Measurements from ENCODE around the gene SPDYE1. TPM values are rescaled to one million over a fixed set of nuclear protein-coding genes. Genes with fewer than 3 reads are reported as not detected.
A peak's percentile ranks its signal among the peaks of the same experiment; 100 is the strongest.
"Not testable (repeated sequence)": the region's sequence is repeated elsewhere in the genome, so short reads cannot be mapped to it uniquely, and the experiment has no call there.

The SPDYE1 gene
- polyA plus RNA-seq, 1 experiment = not detected

- DNase-seq (ENCODE audit: low read depth) = peak; percentile 64
- H3K36me3 ChIP-seq (ENCODE audit: control insufficient read depth, insufficient read depth, low read length); POLR2A ChIA-PET; H3K27me3 ChIP-seq (ENCODE audit: control insufficient read depth, insufficient read depth, low read length): not testable (repeated sequence)
- peak; percentile 72 for TF ChIP-seq CTCF (IDR thresholded peaks at IDR 0.05; ENCODE audit: insufficient read depth, low read depth, low read length)
- peak overlapping the region; percentile 77 for H3K4me3 ChIP-seq (ENCODE audit: low read depth, low read length)
- CTCF ChIA-PET = interaction anchor here (0.8 to 1.8 kb wide), 5 partner anchors 28 to 225 kb away, joined by 3 to 8 read pairs (median 4); no protein-coding TSS in a partner anchor
These were observed 21.4 kb downstream of the SPDYE1 start for GRCh38 chr7:44018857-44019807.

- H3K4me3 ChIP-seq (ENCODE audit: low read depth, low read length); H3K27me3 ChIP-seq (ENCODE audit: control insufficient read depth, insufficient read depth, low read length); POLR2A ChIA-PET; H3K36me3 ChIP-seq (ENCODE audit: control insufficient read depth, insufficient read depth, low read length); DNase-seq (ENCODE audit: low read depth): not testable (repeated sequence)
- CTCF ChIA-PET = interaction anchor here (0.8 to 1.8 kb wide), 5 partner anchors 27 to 224 kb away, joined by 3 to 8 read pairs (median 4); no protein-coding TSS in a partner anchor
These were observed 22.1 kb downstream of the SPDYE1 start for GRCh38 chr7:44019825-44020224.

DNA sequence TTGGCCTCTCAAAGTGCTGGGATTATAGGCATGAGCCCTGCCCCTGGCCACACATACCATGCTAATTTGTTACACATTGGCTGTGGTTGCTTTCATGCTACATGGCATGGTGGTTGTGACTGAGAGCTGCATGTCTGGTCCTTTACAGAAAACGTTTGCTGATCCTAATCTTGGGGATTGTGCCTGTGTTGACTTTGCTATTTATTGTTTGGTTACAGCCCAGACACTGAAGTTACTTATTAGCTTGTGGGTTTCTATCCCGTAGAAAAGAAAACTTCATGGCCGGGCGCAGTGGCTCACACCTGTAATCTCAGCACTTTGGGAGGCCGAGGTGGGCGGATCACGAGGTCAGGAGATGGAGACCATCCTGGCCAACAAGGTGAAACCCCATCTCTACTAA, 24.4 kb downstream of the SPDYE1 start:
- H3K4me3 ChIP-seq (ENCODE audit: low read depth, low read length); DNase-seq (ENCODE audit: low read depth); H3K36me3 ChIP-seq (ENCODE audit: control insufficient read depth, insufficient read depth, low read length); POLR2A ChIA-PET; H3K27me3 ChIP-seq (ENCODE audit: control insufficient read depth, insufficient read depth, low read length): not testable (repeated sequence)
- CTCF ChIA-PET = interaction anchor here (0.6 kb wide), 1 partner anchor 48 kb away, joined by 3 read pairs; no protein-coding TSS in a partner anchor

- POLR2A ChIA-PET; H3K27me3 ChIP-seq (ENCODE audit: control insufficient read depth, insufficient read depth, low read length); DNase-seq (ENCODE audit: low read depth); H3K4me3 ChIP-seq (ENCODE audit: low read depth, low read length); H3K36me3 ChIP-seq (ENCODE audit: control insufficient read depth, insufficient read depth, low read length): not testable (repeated sequence)
- CTCF ChIA-PET = interaction anchor here (0.6 kb wide), 1 partner anchor 47 kb away, joined by 3 read pairs; no protein-coding TSS in a partner anchor
These were observed 25.2 kb downstream of the SPDYE1 start for GRCh38 chr7:44022796-44023467.

DNA sequence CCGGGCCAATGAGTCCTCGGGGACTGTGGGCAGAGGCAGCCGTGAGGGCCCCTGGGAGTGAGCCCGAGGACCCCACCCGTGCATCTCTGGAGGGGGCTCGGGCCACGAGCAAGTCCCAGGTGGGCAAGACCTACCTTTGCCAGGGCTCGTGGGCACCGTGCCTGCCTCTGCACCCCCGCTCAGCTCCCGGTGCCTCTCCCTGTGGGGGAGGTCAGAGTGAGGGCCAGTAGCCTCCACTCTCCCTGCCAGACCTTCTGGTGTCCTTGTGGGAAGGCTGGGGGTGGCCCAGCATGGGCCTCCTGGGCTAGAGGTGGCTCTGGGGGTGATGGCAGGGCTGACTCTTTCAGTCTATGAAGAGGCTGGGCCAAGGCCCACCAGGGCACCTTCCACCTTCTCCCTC, 31.7 kb downstream of the SPDYE1 start:
- H3K4me3 ChIP-seq (ENCODE audit: low read depth, low read length); CTCF ChIA-PET; H3K36me3 ChIP-seq (ENCODE audit: control insufficient read depth, insufficient read depth, low read length); H3K27me3 ChIP-seq (ENCODE audit: control insufficient read depth, insufficient read depth, low read length); DNase-seq (ENCODE audit: low read depth); POLR2A ChIA-PET: not testable (repeated sequence)

GRCh38 chr7:44030029-44030428, 32.3 kb downstream of the SPDYE1 start:
- DNase-seq (ENCODE audit: low read depth); POLR2A ChIA-PET; CTCF ChIA-PET; H3K36me3 ChIP-seq (ENCODE audit: control insufficient read depth, insufficient read depth, low read length); H3K4me3 ChIP-seq (ENCODE audit: low read depth, low read length); H3K27me3 ChIP-seq (ENCODE audit: control insufficient read depth, insufficient read depth, low read length): not testable (repeated sequence)

GRCh38 chr7:44031319-44031718, 33.6 kb downstream of the SPDYE1 start:
- H3K36me3 ChIP-seq (ENCODE audit: control insufficient read depth, insufficient read depth, low read length); CTCF ChIA-PET; DNase-seq (ENCODE audit: low read depth); POLR2A ChIA-PET; H3K27me3 ChIP-seq (ENCODE audit: control insufficient read depth, insufficient read depth, low read length); H3K4me3 ChIP-seq (ENCODE audit: low read depth, low read length): not testable (repeated sequence)

DNA sequence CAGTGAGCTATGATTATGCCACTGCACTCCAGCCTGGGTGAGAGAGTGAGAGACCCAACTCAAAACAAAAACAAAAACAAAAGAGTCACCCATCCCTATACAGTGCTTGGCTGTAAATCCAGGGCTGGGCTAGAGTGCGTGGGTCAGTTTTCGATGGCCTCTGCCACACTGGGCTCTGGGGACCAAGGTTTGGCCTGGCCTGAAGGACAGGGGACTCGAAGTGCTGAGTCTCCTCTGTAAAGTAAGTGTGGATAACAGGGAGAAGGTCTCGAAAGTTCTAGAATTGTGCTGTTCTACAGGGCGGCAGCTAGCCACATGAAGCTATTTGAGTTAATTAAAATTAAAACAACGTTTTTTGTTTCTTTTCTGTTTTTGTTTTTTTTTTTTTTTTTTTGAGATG, 34.3 kb downstream of the SPDYE1 start:
- H3K27me3 ChIP-seq (ENCODE audit: control insufficient read depth, insufficient read depth, low read length); CTCF ChIA-PET; POLR2A ChIA-PET; H3K4me3 ChIP-seq (ENCODE audit: low read depth, low read length); H3K36me3 ChIP-seq (ENCODE audit: control insufficient read depth, insufficient read depth, low read length); DNase-seq (ENCODE audit: low read depth): not testable (repeated sequence)

DNA sequence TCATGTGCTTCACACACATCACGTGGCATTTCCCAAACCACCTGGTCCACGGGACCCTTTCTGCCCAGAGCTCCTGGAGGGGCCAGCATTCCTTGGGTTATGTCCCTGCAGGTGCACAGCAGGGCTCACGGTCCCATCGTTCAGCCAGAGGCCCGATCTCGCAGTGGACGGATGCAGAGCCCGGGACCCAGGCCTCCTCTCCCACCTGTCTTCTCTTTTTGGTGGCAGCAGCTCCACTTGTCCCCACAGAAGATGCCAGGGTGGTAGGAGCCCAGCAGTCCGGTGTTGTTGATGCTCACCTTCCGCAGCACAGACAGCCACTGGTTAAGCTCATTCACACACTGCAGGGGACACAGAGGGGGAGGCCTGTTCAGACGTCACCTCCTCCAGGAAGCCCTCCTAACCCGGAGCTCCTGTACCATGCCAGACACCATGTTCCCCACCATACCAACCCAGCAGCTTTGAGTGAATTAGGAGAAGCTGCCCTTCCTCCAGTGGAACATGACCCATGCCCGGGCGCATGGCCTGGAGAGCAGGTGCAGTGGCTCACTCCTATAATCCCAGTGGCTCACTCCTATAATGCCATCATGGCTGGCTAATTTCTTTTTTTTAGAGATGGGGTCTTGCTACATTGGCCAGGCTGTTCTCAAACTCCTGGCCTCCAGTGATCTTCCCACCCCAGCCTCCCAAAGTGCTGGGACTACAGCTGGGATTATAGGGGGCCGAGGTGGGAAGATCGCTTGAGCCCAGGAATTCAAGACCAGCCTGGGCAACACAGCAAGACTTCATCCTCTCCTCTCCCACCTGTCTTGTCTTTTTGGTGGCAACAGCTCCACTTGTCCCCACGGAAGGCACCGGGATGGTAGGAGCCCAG, 36.5 kb downstream of the SPDYE1 start:
- H3K36me3 ChIP-seq (ENCODE audit: control insufficient read depth, insufficient read depth, low read length); H3K27me3 ChIP-seq (ENCODE audit: control insufficient read depth, insufficient read depth, low read length); DNase-seq (ENCODE audit: low read depth); POLR2A ChIA-PET; H3K4me3 ChIP-seq (ENCODE audit: low read depth, low read length); CTCF ChIA-PET: not testable (repeated sequence)

DNA sequence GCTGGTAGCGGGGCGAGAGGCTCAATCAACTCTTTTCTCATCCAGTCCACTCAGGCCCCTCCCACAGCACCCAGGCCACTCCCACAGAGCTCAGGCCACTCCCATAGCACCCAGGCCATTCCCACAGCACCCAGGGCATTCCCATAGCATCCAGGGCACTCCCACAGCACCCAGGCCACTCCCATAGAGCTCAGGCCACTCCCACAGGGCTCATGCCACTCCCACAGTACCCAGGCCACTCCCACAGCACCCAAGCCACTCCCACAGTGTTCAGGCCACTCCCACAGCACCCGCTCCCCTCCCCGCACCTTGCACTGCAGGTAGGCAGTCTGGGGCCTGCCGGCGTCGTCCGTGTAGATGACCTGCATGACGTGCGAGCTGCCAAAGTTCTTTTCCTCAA, 38.7 kb downstream of the SPDYE1 start:
- CTCF ChIA-PET; DNase-seq (ENCODE audit: low read depth); H3K27me3 ChIP-seq (ENCODE audit: control insufficient read depth, insufficient read depth, low read length); H3K36me3 ChIP-seq (ENCODE audit: control insufficient read depth, insufficient read depth, low read length); POLR2A ChIA-PET; H3K4me3 ChIP-seq (ENCODE audit: low read depth, low read length): not testable (repeated sequence)

- H3K4me3 ChIP-seq (ENCODE audit: low read depth, low read length); POLR2A ChIA-PET; H3K36me3 ChIP-seq (ENCODE audit: control insufficient read depth, insufficient read depth, low read length); DNase-seq (ENCODE audit: low read depth); H3K27me3 ChIP-seq (ENCODE audit: control insufficient read depth, insufficient read depth, low read length); CTCF ChIA-PET: not testable (repeated sequence)
These were observed 40.3 kb downstream of the SPDYE1 start for GRCh38 chr7:44037951-44038350.

All from BJ (cell line).